HG02840 (cell line): Measurements from ENCODE around the gene CFAP45.

Experiments
- ATAC-seq: cut with Tn5 transposase; IDR thresholded peaks from one replicate; pipeline ENCODE4 v1.9.1; 2021; ENCODE audit warnings: mild to moderate bottlenecking, moderate library complexity, moderate number of reproducible peaks; ENCODE audit not compliant: unreplicated experiment, low FRiP score

The CFAP45 gene

GRCh38 chr1:159924025-159924790 lies 24.2 kb upstream of the CFAP45 start:
- ATAC-seq: no peak

DNA sequence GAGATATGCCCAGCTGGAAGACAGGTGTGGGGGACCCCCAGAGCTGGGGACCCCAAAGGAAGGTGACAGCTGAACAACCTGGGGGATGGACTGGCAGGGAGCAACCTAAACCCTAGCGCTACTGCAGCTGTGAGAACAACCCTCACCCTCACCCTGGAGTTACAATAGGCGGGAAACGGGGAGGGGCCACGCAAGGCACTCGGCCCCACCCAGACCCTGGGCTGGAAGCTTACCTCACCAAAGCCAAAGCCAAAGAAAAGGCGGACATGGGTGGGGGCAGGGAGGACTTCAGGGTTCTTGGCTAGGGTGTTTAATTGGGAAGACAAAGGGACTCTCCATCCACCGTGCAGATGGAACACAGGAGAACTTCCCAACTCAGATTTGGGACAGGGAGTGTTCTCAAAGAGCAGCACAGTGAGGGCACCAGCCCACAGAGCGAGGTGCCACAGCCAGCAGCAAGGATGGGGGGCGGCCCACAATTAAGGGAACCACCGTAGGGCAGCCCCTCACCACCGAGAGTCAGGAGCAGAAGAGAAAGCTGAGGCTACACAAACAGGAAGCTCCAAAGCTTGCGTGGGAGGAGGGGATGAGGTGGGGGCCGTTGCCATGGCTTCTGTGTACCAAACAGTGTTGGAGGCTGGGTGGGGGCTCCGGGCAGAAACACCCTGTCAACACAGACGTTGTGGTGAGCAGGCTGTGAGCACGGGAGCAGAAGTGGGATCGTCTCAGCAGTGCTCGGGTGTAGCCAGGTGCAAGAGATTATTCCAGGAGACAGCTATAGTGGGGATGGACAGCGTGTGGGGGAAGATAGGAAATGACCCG lies 23.4 kb upstream of the CFAP45 start:
- peak; percentile 28 for ATAC-seq

- ATAC-seq: no peak
These were observed 22.7 kb upstream of the CFAP45 start for GRCh38 chr1:159922511-159923202.

DNA sequence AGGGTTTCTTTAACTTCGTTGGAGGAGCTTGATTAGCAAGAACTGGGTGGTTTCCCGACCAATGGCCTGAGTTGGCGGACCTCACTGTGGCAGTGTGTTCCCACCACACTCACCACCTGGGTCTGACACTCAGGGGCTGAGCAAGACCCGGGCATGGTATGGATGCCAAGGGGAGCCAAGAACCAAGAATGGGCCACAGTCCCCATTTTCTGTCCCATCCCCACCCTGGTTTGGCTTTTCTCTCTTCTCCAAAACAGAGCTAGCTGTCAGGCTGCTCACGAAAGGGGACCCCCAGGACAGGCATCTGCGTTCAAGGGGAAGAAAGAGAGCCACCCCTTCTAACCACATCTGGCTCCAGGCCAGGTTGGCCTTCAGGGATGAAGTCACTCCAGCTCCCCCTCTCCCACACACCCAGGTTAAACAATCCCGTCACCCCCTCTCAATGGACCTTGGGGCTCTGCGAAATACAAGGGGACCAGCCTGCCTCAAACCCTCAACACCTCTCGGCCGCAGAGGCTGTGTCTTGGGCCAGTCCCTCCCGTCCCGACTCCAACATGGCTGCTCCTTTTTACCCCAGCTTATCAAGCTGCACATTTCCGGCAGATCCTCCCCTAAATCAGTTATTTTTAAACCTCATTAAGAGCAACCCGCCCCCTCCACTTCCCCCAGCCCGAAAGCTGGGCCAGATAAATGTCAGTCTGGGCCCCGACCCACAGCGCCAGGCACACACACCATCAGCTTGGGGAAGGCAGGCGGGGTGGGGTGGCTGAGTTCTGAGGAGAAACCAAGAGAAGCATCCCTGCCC lies 21.9 kb upstream of the CFAP45 start:
- ATAC-seq: no peak

GRCh38 chr1:159921251-159921650 lies 21.3 kb upstream of the CFAP45 start:
- peak; percentile 30 for ATAC-seq

DNA sequence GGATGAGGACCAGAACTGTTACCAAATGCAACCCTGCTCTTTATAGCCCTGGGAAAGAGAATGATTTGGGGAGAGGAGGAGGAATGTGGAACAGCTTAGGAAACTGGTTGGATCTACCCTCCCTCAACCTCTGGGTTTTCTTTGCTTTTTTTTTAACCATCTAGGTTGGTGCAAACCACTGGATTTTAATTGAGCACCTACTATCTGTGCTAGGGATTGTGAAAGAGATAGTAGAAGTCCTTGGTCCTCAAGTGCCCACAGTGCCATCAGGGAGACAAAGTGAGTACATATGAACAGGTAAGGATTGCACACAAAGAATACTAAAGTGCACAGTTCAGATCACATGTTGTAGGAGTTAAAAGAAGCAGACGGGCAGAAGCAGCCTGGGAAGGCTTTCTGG lies 20.7 kb upstream of the CFAP45 start:
- ATAC-seq: no peak

GRCh38 chr1:159920202-159920601 lies 20.2 kb upstream of the CFAP45 start:
- no peak for ATAC-seq

DNA sequence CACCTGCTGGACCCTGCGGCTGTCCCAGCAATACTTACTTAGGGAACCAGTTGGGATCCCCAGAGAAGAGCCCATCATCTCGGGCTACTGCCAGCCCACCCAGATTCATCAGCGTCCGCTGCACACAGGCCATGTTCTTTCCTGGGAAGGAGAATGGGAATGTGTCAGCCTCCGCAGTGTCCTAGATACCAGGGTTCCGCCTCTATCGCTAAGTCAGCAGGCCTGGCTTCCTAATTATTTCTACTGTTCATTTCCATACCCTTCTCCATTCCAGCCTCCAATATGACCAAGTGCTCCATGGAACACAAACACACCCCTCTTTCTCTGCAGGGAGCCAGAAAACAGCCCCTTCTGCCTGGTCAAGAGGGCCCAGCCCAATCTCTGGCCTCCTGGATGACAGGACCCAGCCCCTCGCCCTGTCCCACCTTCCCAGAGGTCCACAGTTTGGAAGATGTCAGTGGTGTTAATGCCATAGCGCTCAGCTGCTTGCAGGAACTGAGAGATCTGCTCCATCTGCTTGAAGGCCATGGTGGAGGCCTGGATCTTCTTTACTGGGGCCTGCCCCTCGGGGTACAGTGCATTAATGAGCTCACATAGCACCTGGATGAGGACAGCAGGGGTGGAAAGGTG lies 19.4 kb upstream of the CFAP45 start:
- no peak for ATAC-seq

DNA sequence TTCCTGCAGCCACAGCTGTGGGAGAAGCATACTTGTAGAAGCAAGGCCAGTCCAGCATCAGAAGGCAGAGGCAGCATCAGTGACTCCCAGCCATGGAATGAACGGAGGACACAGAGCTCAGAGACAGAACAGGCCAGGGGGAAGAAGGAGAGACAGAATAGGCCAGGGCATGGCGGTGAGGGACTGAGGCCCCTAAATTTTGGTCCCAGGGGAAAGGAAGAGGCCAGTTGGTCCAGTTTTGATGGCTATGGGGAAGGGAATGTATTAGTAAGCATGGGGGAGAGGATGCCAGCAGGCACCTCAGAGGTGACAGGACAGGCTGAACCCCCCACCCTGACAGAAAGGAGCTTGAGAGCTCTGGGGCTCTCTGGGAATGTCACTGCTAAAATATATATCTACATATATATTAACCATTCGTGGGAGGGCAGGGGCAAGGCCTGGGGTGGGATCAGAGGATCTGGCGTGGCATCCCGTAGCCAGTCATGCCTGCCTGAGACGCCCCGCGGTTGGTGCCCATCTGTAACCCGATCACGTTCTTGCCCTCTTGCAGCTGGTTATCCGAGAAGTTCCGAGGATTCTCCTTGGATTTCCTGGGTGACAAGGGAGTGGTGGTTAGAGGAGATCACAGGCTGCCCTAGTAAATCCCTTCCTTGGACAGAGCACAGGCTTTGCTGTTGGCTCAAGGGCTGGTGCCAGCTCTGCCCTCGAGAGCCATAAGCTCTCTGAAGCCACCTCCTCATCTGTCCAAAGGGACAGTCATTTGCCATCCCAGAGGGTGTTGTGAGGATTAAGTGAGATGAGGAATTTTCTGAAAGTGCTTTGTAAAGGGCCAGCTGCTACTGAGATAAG lies 18.6 kb upstream of the CFAP45 start:
- no peak for ATAC-seq

GRCh38 chr1:159917533-159918351 lies 17.8 kb upstream of the CFAP45 start:
- no peak for ATAC-seq

DNA sequence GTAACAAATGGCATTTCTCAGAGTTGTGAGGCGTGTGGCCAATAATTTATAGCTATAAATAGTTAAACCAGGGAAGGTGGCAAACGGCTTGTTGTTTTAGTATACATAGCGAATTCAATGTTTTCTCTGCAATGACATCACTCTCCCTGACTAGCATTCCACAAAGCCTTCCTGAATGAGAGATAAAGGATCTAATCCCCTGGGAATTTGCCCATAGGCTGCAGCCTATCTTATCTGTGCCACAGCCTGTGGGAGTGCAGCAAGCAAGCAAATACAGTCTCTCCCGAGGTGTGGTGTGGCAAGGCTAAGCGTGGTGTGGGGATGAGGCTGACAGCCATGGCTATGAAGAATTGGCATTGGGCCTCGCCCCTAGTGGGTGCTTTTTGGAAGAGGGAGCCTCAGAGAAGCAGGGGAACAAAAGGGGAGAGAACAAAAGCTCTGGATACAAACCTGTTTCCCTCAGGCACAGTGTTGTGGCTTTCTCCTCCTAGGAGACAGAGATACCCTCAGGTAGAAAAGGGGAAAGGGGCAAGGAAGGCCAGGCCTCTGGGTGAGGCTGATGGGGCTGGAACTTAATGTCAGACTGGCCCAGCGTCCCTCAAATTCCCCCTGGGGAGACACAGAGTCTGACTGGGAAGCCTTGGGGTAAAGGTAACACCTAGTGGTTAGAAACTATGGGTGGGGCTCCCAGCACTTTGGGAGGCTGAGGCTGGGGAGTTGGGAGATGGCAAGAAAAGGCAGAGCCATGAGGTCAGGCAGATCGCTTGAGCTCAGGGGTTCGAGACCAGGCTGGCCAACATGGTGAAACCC lies 16.5 kb upstream of the CFAP45 start:
- no peak for ATAC-seq

GRCh38 chr1:159915571-159916241 lies 15.7 kb upstream of the CFAP45 start:
- no peak for ATAC-seq

DNA sequence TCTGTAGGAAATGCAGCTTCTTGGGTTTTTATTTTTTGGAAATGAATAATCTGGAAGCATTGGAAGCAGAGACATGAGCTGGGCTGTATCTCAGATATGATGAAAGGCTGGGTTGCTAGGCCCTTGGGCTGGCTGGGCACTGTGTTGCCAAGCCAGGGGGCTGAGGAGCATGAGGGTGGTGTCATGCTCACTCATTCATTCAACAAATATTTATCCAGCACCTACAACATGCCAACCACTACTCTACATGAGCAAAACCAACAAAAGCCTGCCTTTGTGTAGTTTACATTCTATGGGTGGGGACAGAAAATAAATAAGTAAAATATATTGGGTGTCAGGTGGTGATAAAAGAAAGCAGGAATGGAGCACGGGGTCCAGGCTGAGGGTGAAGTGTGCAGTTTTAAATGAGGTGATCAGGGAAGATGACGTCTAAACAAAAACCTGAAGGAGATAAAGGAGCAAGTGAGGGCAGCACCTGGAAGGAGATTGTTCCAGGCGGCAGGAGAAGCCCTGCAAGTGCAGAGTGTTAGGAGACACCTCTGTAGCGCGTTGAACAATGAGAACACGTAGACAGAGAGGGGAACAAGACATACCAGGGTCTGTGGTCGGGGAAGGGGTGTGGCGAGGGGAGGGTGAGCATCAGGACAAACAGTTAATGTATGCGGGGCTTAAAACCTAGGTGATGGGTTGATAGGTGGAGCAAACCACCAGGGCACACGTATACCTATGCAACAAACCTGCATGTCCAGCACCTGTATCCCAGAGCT lies 14.5 kb upstream of the CFAP45 start:
- no peak for ATAC-seq

- ATAC-seq: no peak
These were observed 13.7 kb upstream of the CFAP45 start for GRCh38 chr1:159913451-159914192.

DNA sequence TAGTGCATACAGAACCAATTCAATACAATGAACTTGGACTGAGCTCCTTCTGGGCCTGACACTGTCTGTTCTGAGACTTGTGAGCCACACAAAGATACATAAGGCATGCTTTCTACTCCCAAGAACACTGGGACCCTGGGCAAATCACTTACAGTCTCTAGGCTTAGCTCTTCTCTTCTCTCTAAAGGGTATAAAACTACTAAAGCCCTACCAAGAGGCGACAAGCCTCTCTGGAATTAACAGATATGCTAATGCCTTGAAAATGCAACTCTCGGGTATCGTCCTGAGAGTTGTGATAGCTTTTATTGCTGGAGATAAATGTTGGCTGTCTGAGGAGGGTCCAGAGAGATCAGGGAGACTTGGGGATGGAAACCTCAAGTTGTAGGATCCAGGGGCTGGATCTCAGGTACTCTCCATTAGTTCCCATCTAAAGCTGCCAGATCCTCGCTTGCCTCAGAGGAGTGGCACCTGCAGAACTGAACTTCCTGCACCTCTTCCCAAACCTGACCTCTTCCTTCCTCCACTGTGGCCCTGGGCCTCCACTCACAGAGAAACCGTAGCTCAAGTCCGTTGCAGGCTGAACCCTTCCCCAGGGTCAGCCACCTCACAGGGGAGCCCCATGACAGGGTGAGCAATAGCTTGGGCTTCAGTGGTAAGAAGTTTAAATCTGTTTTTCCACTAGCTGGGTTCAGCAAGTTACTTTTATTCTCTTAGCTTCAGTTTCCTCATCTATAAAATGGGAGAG lies 11.5 kb upstream of the CFAP45 start:
- no peak for ATAC-seq
